ENCODE results near the gene C16orf78. TPM values are rescaled to one million over a fixed set of nuclear protein-coding genes. Genes with fewer than 3 reads are reported as not detected.

C16orf78 gene
- total and polyA plus RNA-seq, 2 donors (not counting 1 experiment from before 2014, with no cell fraction given): not detected

DNA sequence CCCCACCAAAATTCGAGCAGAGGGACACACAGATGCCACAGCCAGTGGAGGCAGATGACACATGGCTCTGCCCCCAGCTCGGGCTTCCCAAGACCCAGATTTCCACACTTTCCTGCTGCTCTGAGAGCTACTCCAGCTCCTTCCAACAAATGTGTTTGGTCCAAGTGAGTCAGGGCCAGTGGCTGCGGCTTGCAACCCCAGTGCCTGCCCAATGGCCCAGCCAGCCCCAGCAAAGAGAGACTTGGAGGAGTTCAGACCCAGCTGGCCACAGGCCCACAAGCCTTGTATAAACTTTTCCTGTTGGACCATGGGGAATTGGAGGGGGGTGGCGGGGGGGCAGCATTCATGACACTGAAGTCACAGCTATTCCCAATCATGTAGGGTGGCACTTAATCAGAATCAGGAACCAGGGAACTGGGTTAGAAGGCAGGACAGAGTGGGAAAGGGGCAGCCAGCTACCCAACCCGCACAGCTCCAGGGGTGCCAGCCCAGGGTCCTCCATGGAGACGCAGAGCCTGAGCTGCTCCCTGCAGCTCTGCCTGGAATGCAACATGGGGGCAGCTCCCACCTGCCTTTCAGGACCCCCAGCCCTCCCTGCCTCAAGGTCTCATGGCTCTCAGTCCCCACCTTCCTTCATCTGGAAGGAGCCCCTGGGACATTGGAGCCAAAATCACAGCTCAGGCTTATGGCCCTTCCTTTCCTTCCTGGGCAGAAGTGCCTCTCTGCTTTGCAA lies 17.5 kb upstream of the C16orf78 start:
- Mint-ChIP-seq H3K27ac (no peak overlapping the region), H3K4me1 (no peaks in the 10 kb centered on the region), H3K4me3 (no peak overlapping the region), H3K27me3 (peaks cover 46% of the 10 kb centered on the region), H3K9me3 (ENCODE audit: insufficient read depth) (no peaks in the 10 kb centered on the region)
- ATAC-seq (ENCODE audit: low read depth) (no peak), DNase-seq (no peak)
- H3K9ac ChIP-seq (ENCODE audit: low read length): no peak overlapping the region
- H3K9me3 ChIP-seq (ENCODE audit: control extremely low read depth in 1 of 3, control insufficient read depth in 2 of 3, insufficient read depth in 1 of 3, low read length in 2 of 3): peaks cover 0 to 3% (median 0%) of the 10 kb centered on the region in 3 donors
- no peak overlapping the region for H3K4me3 ChIP-seq (ENCODE audit: control extremely low read depth in 1 of 5, extremely low read depth in 1 of 5, insufficient read depth in 1 of 5, low read depth in 2 of 5, low read length in 4 of 5)
- CTCF ChIA-PET: no interaction called here
- intact Hi-C loops (cut with micrococcal nuclease): no loop called here
- POLR2A ChIA-PET: no interaction called here
- peaks cover 0 to 3% (median 0%) of the 10 kb centered on the region in 4 experiments for H3K27me3 ChIP-seq (replicated peaks in 1 of 4; ENCODE audit: control extremely low read depth in 1 of 4, control insufficient read depth in 3 of 4, insufficient read depth in 4 of 4, low read length in 3 of 4)
- no peak overlapping the region for H3K27ac ChIP-seq (ENCODE audit: low read length in 2 of 2)
- WGBS (ENCODE audit: insufficient coverage): 85% methylated on average over 6 of the region's 6 CpGs
- no peaks in the 10 kb centered on the region for H4K20me1 ChIP-seq (ENCODE audit: control insufficient read depth, insufficient read depth, low read length, poor library complexity, severe bottlenecking)
- H3K36me3 ChIP-seq (replicated peaks in 1 of 2; ENCODE audit: control extremely low read depth in 1 of 2, control insufficient read depth in 1 of 2, extremely low read depth in 1 of 2, insufficient read depth in 2 of 2, low read length in 1 of 2): no peaks in the 10 kb centered on the region
- H3K79me2 ChIP-seq (ENCODE audit: control insufficient read depth, insufficient read depth, low read length): no peaks in the 10 kb centered on the region
- no peak overlapping the region for H2AFZ ChIP-seq (ENCODE audit: insufficient read depth, low read depth, low read length, poor library complexity, severe bottlenecking)
- H3K4me2 ChIP-seq (replicated peaks; ENCODE audit: low read depth, low read length, poor library complexity, severe bottlenecking): no peak overlapping the region
- no peak for TF ChIP-seq EZH2 (IDR thresholded peaks at IDR 0.05; ENCODE audit: borderline replicate concordance, insufficient read depth, low read depth, low read length, poor library complexity, severe bottlenecking)
- no peak for TF ChIP-seq CTCF (IDR thresholded peaks at IDR 0.05)
- H3K4me1 ChIP-seq (ENCODE audit: control insufficient read depth in 2 of 2, insufficient read depth in 2 of 2, low read length in 2 of 2): no peaks in the 10 kb centered on the region

GRCh38 chr16:49356728-49357488 lies 16.7 kb upstream of the C16orf78 start:
- Histone ChIP-seq H3K9me3 (ENCODE audit: control extremely low read depth in 1 of 3, control insufficient read depth in 2 of 3, insufficient read depth in 1 of 3, low read length in 2 of 3) (peaks cover 0 to 3% (median 0%) of the 10 kb centered on the region in 3 donors), H4K20me1 (ENCODE audit: control insufficient read depth, insufficient read depth, low read length, poor library complexity, severe bottlenecking) (no peaks in the 10 kb centered on the region), H2AFZ (ENCODE audit: insufficient read depth, low read depth, low read length, poor library complexity, severe bottlenecking) (no peak overlapping the region), H3K27me3 (replicated peaks in 1 of 4; ENCODE audit: control extremely low read depth in 1 of 4, control insufficient read depth in 3 of 4, insufficient read depth in 4 of 4, low read length in 3 of 4) (peaks cover 0 to 3% (median 0%) of the 10 kb centered on the region in 4 experiments), H3K27ac (ENCODE audit: low read length in 2 of 2) (no peak overlapping the region), H3K4me1 (ENCODE audit: control insufficient read depth in 2 of 2, insufficient read depth in 2 of 2, low read length in 2 of 2) (no peaks in the 10 kb centered on the region), H3K4me2 (replicated peaks; ENCODE audit: low read depth, low read length, poor library complexity, severe bottlenecking) (no peak overlapping the region), H3K79me2 (ENCODE audit: control insufficient read depth, insufficient read depth, low read length) (no peaks in the 10 kb centered on the region), H3K9ac (ENCODE audit: low read length) (no peak overlapping the region), H3K4me3 (ENCODE audit: control extremely low read depth in 1 of 5, extremely low read depth in 1 of 5, insufficient read depth in 1 of 5, low read depth in 2 of 5, low read length in 4 of 5) (no peak overlapping the region), H3K36me3 (replicated peaks in 1 of 2; ENCODE audit: control extremely low read depth in 1 of 2, control insufficient read depth in 1 of 2, extremely low read depth in 1 of 2, insufficient read depth in 2 of 2, low read length in 1 of 2) (no peaks in the 10 kb centered on the region)
- no peaks in the 10 kb centered on the region for H3K9me3 Mint-ChIP-seq (ENCODE audit: insufficient read depth)
- 77% methylated on average over 20 of the region's 20 CpGs for WGBS (ENCODE audit: insufficient coverage)
- ChIA-PET POLR2A (no interaction called here), CTCF (interaction anchor here (1.5 kb wide), 1 partner anchor 10 kb away, joined by 3 read pairs; no protein-coding TSS in a partner anchor)
- no peaks in the 10 kb centered on the region for H3K4me1 Mint-ChIP-seq
- H3K27me3 Mint-ChIP-seq: peaks cover 40% of the 10 kb centered on the region
- no peak overlapping the region for H3K27ac Mint-ChIP-seq
- no peak for ATAC-seq (ENCODE audit: low read depth)
- no peak for TF ChIP-seq CTCF (IDR thresholded peaks at IDR 0.05)
- TF ChIP-seq EZH2 (IDR thresholded peaks at IDR 0.05; ENCODE audit: borderline replicate concordance, insufficient read depth, low read depth, low read length, poor library complexity, severe bottlenecking): no peak
- DNase-seq: no peak
- H3K4me3 Mint-ChIP-seq: no peak overlapping the region
- intact Hi-C loops (cut with micrococcal nuclease): no loop called here

All from B cell (primary cell).